H1 (cell line): ENCODE results near the gene ITPR1. TPM values are rescaled to one million over a fixed set of nuclear protein-coding genes. Genes with fewer than 3 reads are reported as not detected.

Experiments
- ASH2L ChIP-seq: fragments of 200-600, 300-600 bp; sonication (generic); IDR thresholded peaks from one replicate; pipeline ENCODE4 v1.7.1; 2017; ENCODE audit warnings: low read length
- EP300 ChIP-seq, 2 experiments: IDR thresholded peaks; 1 replicate in 1 of 2; 2 replicates in 1 of 2; pipeline ENCODE4 v1.6.1; 2011 to 2012; ENCODE audit warnings: low read depth in 2 of 2, low read length in 2 of 2, mild to moderate bottlenecking in 2 of 2, borderline replicate concordance in 1 of 2, inconsistent platforms in 1 of 2, moderate library complexity in 1 of 2
- EZH2 ChIP-seq: fragments of 200-600 bp; sonication (generic); IDR thresholded peaks from 2 replicates; pipeline ENCODE4 v1.7.1; 2012; ENCODE audit warnings: low read depth, mild to moderate bottlenecking, moderate library complexity, low read length, inconsistent platforms; ENCODE audit not compliant: severe bottlenecking
- FOSL1 ChIP-seq: IDR thresholded peaks from 2 replicates; pipeline ENCODE4 v1.6.1; 2011; ENCODE audit warnings: mild to moderate bottlenecking, low read depth, low read length, moderate library complexity; ENCODE audit not compliant: insufficient read depth
- GABPA ChIP-seq: IDR thresholded peaks from 2 replicates; pipeline ENCODE4 v1.6.1; 2011; ENCODE audit warnings: mild to moderate bottlenecking, low read length, moderate library complexity, borderline replicate concordance; ENCODE audit not compliant: insufficient read depth
- GTF2F1 ChIP-seq: IDR thresholded peaks from 2 replicates; pipeline ENCODE4 v1.6.1; 2012; ENCODE audit warnings: low read depth, low read length, improper control_type of control experiment, borderline replicate concordance
- KDM5A ChIP-seq: fragments of 200-600 bp; IDR thresholded peaks from 2 replicates; pipeline ENCODE4 v1.7.1; 2012; ENCODE audit warnings: mild to moderate bottlenecking, low read length, inconsistent platforms, mixed read lengths
- SIRT6 ChIP-seq: IDR thresholded peaks from one replicate; pipeline ENCODE4 v1.7.1; 2012; ENCODE audit warnings: low read length, inconsistent platforms
- SRF ChIP-seq: IDR thresholded peaks from 2 replicates; pipeline ENCODE4 v1.6.1; 2011; ENCODE audit warnings: mild to moderate bottlenecking, low read depth, low read length, moderate library complexity
- TCF12 ChIP-seq: IDR thresholded peaks from 2 replicates; pipeline ENCODE4 v1.6.1; 2011; ENCODE audit warnings: low read depth, mild to moderate bottlenecking, low read length
- polyA plus RNA-seq, 7 experiments: library from polyadenylated mRNA; depleted of rRNA in 3 of 7; stranded (reverse) in 5 of 7; unstranded in 2 of 7; fragments of >200 nt in 5 of 7; fragments of 200-250 nt in 2 of 7; gene quantifications; 1 replicate in 5 of 7; 2 replicates in 1 of 7; 4 replicates in 1 of 7; pipeline versions ENCODE4 v1.2.1 to v1.2.3, GENCODE V29; 2011 to 2013; ENCODE audit warnings: missing spikeins in 2 of 7, mixed read lengths in 2 of 7
- total RNA-seq: library from RNA; stranded (reverse); fragmentation: NEBNext Ultra II Directional; extraction: Animal tissue kit (Norgen Biotek cat#: 25700); gene quantifications from 2 replicates; pipeline ENCODE4 v1.2.1, GENCODE V29; 2021
- TF ChIP-seq, protein P1 (sequence below): fragments of 300-600 bp; sonication (generic); IDR thresholded peaks from 2 replicates; pipeline ENCODE4 v1.7.1; 2012; ENCODE audit warnings: low read length, moderate library complexity, mild to moderate bottlenecking, inconsistent platforms; ENCODE audit not compliant: insufficient replicate concordance
- TF ChIP-seq, protein P2 (sequence below): IDR thresholded peaks from 2 replicates; pipeline ENCODE4 v1.6.1; 2012; ENCODE audit warnings: inconsistent platforms

ITPR1 gene
- total and polyA plus RNA-seq, 2 of the 8 experiments (the other 6 are each of a cell fraction or from before 2014, with no cell fraction given), result 2.5 to 16.3 TPM

GRCh38 chr3:4771243-4771642 is 278.1 kb downstream of the ITPR1 start (continued):
- TF ChIP-seq, protein P1, sequence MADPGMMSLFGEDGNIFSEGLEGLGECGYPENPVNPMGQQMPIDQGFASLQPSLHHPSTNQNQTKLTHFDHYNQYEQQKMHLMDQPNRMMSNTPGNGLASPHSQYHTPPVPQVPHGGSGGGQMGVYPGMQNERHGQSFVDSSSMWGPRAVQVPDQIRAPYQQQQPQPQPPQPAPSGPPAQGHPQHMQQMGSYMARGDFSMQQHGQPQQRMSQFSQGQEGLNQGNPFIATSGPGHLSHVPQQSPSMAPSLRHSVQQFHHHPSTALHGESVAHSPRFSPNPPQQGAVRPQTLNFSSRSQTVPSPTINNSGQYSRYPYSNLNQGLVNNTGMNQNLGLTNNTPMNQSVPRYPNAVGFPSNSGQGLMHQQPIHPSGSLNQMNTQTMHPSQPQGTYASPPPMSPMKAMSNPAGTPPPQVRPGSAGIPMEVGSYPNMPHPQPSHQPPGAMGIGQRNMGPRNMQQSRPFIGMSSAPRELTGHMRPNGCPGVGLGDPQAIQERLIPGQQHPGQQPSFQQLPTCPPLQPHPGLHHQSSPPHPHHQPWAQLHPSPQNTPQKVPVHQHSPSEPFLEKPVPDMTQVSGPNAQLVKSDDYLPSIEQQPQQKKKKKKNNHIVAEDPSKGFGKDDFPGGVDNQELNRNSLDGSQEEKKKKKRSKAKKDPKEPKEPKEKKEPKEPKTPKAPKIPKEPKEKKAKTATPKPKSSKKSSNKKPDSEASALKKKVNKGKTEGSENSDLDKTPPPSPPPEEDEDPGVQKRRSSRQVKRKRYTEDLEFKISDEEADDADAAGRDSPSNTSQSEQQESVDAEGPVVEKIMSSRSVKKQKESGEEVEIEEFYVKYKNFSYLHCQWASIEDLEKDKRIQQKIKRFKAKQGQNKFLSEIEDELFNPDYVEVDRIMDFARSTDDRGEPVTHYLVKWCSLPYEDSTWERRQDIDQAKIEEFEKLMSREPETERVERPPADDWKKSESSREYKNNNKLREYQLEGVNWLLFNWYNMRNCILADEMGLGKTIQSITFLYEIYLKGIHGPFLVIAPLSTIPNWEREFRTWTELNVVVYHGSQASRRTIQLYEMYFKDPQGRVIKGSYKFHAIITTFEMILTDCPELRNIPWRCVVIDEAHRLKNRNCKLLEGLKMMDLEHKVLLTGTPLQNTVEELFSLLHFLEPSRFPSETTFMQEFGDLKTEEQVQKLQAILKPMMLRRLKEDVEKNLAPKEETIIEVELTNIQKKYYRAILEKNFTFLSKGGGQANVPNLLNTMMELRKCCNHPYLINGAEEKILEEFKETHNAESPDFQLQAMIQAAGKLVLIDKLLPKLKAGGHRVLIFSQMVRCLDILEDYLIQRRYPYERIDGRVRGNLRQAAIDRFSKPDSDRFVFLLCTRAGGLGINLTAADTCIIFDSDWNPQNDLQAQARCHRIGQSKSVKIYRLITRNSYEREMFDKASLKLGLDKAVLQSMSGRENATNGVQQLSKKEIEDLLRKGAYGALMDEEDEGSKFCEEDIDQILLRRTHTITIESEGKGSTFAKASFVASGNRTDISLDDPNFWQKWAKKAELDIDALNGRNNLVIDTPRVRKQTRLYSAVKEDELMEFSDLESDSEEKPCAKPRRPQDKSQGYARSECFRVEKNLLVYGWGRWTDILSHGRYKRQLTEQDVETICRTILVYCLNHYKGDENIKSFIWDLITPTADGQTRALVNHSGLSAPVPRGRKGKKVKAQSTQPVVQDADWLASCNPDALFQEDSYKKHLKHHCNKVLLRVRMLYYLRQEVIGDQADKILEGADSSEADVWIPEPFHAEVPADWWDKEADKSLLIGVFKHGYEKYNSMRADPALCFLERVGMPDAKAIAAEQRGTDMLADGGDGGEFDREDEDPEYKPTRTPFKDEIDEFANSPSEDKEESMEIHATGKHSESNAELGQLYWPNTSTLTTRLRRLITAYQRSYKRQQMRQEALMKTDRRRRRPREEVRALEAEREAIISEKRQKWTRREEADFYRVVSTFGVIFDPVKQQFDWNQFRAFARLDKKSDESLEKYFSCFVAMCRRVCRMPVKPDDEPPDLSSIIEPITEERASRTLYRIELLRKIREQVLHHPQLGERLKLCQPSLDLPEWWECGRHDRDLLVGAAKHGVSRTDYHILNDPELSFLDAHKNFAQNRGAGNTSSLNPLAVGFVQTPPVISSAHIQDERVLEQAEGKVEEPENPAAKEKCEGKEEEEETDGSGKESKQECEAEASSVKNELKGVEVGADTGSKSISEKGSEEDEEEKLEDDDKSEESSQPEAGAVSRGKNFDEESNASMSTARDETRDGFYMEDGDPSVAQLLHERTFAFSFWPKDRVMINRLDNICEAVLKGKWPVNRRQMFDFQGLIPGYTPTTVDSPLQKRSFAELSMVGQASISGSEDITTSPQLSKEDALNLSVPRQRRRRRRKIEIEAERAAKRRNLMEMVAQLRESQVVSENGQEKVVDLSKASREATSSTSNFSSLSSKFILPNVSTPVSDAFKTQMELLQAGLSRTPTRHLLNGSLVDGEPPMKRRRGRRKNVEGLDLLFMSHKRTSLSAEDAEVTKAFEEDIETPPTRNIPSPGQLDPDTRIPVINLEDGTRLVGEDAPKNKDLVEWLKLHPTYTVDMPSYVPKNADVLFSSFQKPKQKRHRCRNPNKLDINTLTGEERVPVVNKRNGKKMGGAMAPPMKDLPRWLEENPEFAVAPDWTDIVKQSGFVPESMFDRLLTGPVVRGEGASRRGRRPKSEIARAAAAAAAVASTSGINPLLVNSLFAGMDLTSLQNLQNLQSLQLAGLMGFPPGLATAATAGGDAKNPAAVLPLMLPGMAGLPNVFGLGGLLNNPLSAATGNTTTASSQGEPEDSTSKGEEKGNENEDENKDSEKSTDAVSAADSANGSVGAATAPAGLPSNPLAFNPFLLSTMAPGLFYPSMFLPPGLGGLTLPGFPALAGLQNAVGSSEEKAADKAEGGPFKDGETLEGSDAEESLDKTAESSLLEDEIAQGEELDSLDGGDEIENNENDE, result no peak
- TF ChIP-seq SRF (no peak), ASH2L (no peak), GABPA (no peak), EZH2 (no peak), TCF12 (no peak), SIRT6 (no peak), KDM5A (no peak), EP300 (IDR thresholded peaks at IDR 0.05; ENCODE audit: borderline replicate concordance in 1 of 2, low read depth in 2 of 2, low read length in 2 of 2) (no peak), GTF2F1 (no peak), FOSL1 (no peak)
- TF ChIP-seq, protein P2, sequence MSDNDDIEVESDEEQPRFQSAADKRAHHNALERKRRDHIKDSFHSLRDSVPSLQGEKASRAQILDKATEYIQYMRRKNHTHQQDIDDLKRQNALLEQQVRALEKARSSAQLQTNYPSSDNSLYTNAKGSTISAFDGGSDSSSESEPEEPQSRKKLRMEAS, result no peak
